DND-41 (cell line): ENCODE results near the gene SYNGR1.

ENCODE experiments used
- EZH2 ChIP-seq: IDR thresholded peaks from 3 replicates; pipeline ENCODE4 v1.6.1; 2012; ENCODE audit warnings: borderline replicate concordance, low read depth, mild to moderate bottlenecking, moderate library complexity, low read length, inconsistent platforms; ENCODE audit not compliant: severe bottlenecking
- TF ChIP-seq, protein P1 (sequence below): IDR thresholded peaks from 2 replicates; pipeline ENCODE4 v1.5.1; 2012; ENCODE audit warnings: borderline replicate concordance, low read length, moderate library complexity, mild to moderate bottlenecking; ENCODE audit not compliant: poor library complexity, severe bottlenecking; ENCODE audit errors: extremely low read depth

DNA sequence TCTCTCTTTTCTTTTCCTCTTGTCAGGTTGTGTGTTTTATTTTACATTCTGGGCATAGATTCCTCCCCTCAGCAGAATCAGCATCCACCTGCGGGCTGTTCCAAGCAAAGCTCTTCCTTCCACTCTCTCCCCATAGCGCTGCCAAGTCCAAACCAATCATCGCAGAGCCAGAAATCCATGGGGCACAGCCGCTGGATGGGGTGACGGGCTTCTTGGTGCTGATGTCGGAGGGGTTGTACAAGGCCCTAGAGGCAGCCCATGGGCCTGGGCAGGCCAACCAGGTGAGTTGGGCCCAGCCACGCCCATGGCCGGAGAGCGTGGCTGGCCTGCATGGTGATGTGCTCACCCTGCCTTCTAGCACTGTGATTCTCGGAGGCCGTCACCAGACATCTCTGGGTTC lies 71.9 kb downstream of the SYNGR1 start:
- TF ChIP-seq, protein P1, sequence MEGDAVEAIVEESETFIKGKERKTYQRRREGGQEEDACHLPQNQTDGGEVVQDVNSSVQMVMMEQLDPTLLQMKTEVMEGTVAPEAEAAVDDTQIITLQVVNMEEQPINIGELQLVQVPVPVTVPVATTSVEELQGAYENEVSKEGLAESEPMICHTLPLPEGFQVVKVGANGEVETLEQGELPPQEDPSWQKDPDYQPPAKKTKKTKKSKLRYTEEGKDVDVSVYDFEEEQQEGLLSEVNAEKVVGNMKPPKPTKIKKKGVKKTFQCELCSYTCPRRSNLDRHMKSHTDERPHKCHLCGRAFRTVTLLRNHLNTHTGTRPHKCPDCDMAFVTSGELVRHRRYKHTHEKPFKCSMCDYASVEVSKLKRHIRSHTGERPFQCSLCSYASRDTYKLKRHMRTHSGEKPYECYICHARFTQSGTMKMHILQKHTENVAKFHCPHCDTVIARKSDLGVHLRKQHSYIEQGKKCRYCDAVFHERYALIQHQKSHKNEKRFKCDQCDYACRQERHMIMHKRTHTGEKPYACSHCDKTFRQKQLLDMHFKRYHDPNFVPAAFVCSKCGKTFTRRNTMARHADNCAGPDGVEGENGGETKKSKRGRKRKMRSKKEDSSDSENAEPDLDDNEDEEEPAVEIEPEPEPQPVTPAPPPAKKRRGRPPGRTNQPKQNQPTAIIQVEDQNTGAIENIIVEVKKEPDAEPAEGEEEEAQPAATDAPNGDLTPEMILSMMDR: no peak
- TF ChIP-seq EZH2: no peak
